Thymus (tissue), 11 donors: Measurements from ENCODE around the gene ANO9. TPM values are rescaled to one million over a fixed set of nuclear protein-coding genes. Genes with fewer than 3 reads are reported as not detected.
"Not testable (repeated sequence)": the region's sequence is repeated elsewhere in the genome, so short reads cannot be mapped to it uniquely, and the experiment has no call there.

Experiments
- DNase-seq, 9 donors: peaks; one replicate each; pipeline ENCODE4 v3.0.0-alpha.2; 2013; ENCODE audit warnings: low spot score in 9 of 9, low read depth in 6 of 9, missing footprints in 1 of 9
- H3K27ac ChIP-seq, 2 donors: one replicate each; pipeline ENCODE4 v1.5.1; 2013; ENCODE audit warnings: control low read depth in 1 of 2, low read depth in 1 of 2, low read length in 1 of 2, mild to moderate bottlenecking in 1 of 2, moderate library complexity in 1 of 2
- H3K27me3 ChIP-seq, 2 donors: one replicate each; pipeline ENCODE4 v1.5.1; 2013; ENCODE audit warnings: low read length in 1 of 2; ENCODE audit not compliant: control insufficient read depth in 2 of 2, insufficient read depth in 1 of 2
- H3K36me3 ChIP-seq, 2 donors: one replicate each; pipeline ENCODE4 v1.5.1; 2013; ENCODE audit warnings: low read length in 1 of 2, mild to moderate bottlenecking in 1 of 2, moderate library complexity in 1 of 2; ENCODE audit not compliant: control insufficient read depth in 2 of 2, insufficient read depth in 2 of 2
- H3K4me1 ChIP-seq, 2 donors: one replicate each; pipeline ENCODE4 v1.5.1; 2013; ENCODE audit warnings: low read length in 2 of 2; ENCODE audit not compliant: control insufficient read depth in 2 of 2, insufficient read depth in 2 of 2
- H3K4me3 ChIP-seq, 2 donors: one replicate each; pipeline ENCODE4 v1.5.1; 2013; ENCODE audit warnings: low read length in 2 of 2, control low read depth in 1 of 2, mild to moderate bottlenecking in 1 of 2
- H3K9me3 ChIP-seq, 2 donors: one replicate each; pipeline ENCODE4 v1.5.1; 2013; ENCODE audit warnings: low read length in 1 of 2, mild to moderate bottlenecking in 1 of 2; ENCODE audit not compliant: control insufficient read depth in 2 of 2, insufficient read depth in 1 of 2
- WGBS: extraction: QIAGEN DNeasy Blood & Tissue Kit; methylation state at CpG from one replicate; pipeline ENCODE4 v1.1.7; 2013; 5-methylcytosine and 5-hydroxymethylcytosine counted together
- polyA plus RNA-seq: library from polyadenylated mRNA; stranded (reverse); fragments of 200-250 nt; gene quantifications from one replicate; pipeline ENCODE4 v1.2.3, GENCODE V29; 2013
- total RNA-seq: library from RNA; stranded (reverse); fragments of 120-200 nt; gene quantifications from one replicate; pipeline ENCODE4 v1.2.4, GENCODE V29; 2013
- donor health status: healthy.

Gene ANO9
- total and polyA plus RNA-seq, 2 donors, result 26.3 to 114 TPM

DNA sequence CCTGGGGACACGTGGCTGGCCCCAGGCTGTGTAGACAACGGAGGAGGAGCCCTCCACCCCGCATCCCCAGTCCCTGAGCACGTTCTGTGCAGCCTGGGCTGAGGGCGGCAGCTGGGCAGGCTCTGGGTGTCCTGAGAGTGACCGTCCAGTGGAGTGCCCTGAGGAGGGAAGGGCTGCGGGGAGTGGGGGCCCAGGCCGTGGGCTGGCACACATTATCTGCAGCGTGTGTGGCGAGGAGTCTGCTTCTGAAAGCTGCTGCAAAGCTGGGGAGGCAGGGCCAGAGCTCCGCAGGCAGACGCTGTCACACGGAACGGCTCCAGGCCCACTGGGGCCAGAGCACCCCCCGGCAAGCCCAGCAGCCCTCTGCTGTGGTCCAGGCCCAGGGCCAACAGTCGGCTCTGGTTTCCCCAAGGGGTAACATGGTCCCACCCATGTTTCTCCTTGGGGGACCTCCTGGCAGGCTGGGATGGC is 835 bp upstream of the ANO9 start:
- H3K27ac ChIP-seq, result peak overlapping the region in 1 of 2 donors; percentile 41
- H3K4me1 ChIP-seq, result peaks cover 6 to 15% of the 10 kb centered on the region in 2 donors
- H3K36me3 ChIP-seq, result no peaks in the 10 kb centered on the region
- H3K27me3 ChIP-seq, result peaks cover 0 to 25% of the 10 kb centered on the region in 2 donors
- no peaks in the 10 kb centered on the region for H3K9me3 ChIP-seq
- no peak for DNase-seq
- 92% methylated on average over 16 of the region's 16 CpGs for WGBS
- H3K4me3 ChIP-seq, result no peak overlapping the region

DNA sequence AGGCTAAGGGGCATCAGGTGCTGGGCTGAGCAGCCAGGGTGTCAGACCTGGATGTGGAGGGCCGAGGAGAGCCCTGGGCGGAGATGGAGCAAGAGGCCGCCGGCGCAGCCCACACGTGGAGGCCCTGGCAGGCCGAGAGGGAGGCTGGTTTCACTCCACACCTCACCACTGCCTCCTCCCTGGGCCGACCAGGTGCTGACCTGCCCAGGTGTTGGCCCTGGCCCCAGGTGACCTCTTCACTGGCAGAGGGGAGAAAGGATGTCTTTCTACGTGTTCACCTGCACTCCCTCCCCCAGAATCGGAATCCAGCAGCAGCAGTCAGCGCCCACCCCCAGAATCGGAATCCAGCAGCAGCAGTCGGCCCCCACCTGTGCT is 781 bp downstream of the ANO9 start:
- no peaks in the 10 kb centered on the region for H3K36me3 ChIP-seq
- H3K4me3 ChIP-seq, result peak overlapping the region in 1 of 2 donors; percentile 37
- no peaks in the 10 kb centered on the region for H3K9me3 ChIP-seq
- whole genome bisulfite sequencing, result 87% methylated on average over 13 of the region's 13 CpGs
- peaks cover 6 to 12% of the 10 kb centered on the region in 2 donors for H3K4me1 ChIP-seq
- no peak for DNase-seq
- peaks cover 0 to 23% of the 10 kb centered on the region in 2 donors for H3K27me3 ChIP-seq
- no peak overlapping the region for H3K27ac ChIP-seq

DNA sequence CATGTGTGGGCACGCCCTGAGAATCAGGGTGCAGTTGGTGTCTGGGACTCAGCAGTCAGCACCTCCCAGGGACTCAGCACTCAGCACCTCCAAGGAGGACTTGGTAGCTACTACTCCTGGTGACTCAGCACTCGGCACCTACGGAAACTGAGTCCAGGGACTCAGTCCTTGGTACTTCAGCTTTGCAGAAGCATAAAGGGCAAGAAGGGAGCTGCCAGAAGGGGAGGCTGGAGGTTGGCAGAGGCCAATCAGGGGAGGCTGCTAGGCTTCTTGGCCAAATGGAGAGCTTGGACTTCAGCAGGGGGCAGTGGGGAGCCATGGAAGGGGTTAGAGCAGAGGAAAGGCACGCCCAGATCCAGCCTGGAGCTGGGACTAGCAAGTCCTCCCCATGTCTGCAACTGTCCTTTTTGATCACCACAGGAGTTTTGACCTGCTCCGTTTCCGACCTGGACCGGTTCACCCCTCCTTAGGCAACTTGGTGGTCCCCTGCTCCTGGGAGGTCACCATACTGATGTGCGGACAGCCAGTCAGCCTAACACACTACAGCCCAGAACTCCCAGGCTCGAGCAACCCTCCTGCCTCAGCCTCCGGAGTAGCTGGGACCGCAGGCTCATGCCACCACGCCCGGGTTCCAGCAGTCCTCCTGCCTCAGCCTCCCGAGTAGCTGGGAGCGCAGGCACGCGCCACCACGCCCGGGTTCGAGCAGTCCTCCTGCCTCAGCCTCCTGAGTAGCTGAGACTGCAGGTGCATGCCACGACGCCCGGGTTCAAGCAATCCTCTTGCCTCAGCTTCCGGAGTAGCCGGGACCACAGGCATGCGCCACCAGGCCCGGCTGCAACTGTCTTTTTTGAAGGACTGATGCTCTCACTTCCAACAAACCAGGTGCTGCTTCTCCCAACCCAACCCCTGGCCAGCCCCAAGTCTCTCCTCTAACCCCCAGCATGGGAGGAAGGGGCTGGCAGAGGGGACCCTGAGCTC is 1.5 kb downstream of the ANO9 start:
- DNase-seq, result no peak
- peak overlapping the region in 1 of 2 donors; percentile 37 for H3K4me3 ChIP-seq
- peaks cover 0 to 20% of the 10 kb centered on the region in 2 donors for H3K27me3 ChIP-seq
- 95% methylated on average over 27 of the region's 27 CpGs for WGBS
- H3K9me3 ChIP-seq, result no peaks in the 10 kb centered on the region
- peaks cover 6 to 12% of the 10 kb centered on the region in 2 donors for H3K4me1 ChIP-seq
- H3K27ac ChIP-seq, result no peak overlapping the region
- no peaks in the 10 kb centered on the region for H3K36me3 ChIP-seq

DNA sequence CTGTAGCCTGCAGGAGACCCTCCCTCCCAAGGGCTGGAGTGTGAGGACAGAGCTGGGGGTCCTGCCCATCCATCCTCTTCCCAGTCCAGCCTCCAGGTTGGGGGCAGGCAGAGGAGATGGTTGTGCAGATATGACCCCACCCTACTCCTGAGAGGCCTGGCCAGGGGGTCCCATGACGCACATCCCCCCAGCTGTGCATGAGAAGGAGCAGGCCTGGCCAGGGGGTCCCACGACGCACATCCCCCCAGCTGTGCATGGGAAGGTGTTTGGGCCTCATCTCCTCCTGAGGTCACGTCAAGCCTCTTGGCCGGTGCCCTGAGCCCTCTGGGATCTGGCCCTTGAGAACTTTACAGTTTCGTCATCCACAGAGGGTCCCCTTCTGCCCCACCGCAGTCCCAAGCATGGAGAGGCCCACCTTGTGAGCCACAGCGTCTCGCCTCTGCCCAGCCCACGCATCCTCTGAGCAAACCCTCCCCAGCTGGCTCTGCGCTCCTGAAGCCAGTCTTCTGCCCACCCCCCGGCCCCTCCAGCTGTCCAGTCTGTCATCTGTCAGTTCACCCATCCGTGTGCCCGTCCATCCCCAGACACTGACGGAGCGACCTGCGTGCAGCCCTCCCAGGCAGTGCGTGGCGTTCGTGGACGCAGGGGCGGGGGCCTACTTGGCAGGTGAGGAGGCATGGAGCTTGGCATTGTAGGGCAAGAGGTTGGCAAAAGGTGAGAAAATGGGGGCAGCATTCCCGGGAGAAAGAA is 2.3 kb downstream of the ANO9 start:
- Histone ChIP-seq H3K27me3 (peaks cover 0 to 19% of the 10 kb centered on the region in 2 donors), H3K9me3 (no peaks in the 10 kb centered on the region), H3K27ac (no peak overlapping the region), H3K4me1 (peaks cover 6 to 12% of the 10 kb centered on the region in 2 donors), H3K36me3 (no peaks in the 10 kb centered on the region), H3K4me3 (no peak overlapping the region)
- DNase-seq, result no peak
- 95% methylated on average over 23 of the region's 23 CpGs for WGBS

DNA sequence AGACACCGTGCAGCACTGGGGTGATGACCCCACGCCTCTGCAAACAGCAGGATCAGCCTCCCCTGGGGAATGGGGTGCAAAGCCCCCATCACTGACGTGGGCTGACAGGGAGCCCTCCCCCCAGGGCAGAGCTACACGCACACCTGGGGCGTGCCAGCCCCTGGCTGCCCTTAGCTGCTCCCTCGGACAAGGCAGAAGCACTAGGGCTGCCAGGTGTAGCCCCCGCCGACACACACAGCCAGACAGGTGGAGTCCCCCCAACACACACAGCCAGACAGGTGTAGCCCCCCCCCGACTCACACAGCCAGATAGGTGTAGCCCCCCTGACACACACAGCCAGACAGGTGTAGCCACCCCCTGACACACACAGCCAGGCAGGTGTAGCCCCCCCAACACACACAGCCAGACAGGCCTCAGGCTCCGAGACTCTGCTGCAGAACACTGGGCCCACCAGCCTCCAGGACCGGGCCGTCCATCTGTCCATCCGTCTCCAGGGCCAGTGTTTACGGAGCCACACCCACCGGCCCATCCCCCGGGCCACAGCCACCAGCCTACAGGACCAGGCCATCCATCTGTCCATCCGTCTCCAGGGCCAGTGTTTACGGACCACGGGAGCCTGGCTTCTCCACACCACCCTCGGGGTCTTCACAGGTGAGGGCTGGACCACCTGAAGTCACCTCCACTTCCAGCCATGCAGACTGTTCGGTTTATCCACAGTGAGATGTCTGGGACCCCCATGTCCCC is 3.5 kb downstream of the ANO9 start:
- Histone ChIP-seq H3K27me3 (peaks cover 0 to 16% of the 10 kb centered on the region in 2 donors), H3K9me3 (no peaks in the 10 kb centered on the region), H3K36me3 (no peaks in the 10 kb centered on the region), H3K4me3 (no peak overlapping the region), H3K4me1 (peaks cover 6 to 12% of the 10 kb centered on the region in 2 donors), H3K27ac (no peak overlapping the region)
- WGBS, result 95% methylated on average over 21 of the region's 21 CpGs
- no peak for DNase-seq

DNA sequence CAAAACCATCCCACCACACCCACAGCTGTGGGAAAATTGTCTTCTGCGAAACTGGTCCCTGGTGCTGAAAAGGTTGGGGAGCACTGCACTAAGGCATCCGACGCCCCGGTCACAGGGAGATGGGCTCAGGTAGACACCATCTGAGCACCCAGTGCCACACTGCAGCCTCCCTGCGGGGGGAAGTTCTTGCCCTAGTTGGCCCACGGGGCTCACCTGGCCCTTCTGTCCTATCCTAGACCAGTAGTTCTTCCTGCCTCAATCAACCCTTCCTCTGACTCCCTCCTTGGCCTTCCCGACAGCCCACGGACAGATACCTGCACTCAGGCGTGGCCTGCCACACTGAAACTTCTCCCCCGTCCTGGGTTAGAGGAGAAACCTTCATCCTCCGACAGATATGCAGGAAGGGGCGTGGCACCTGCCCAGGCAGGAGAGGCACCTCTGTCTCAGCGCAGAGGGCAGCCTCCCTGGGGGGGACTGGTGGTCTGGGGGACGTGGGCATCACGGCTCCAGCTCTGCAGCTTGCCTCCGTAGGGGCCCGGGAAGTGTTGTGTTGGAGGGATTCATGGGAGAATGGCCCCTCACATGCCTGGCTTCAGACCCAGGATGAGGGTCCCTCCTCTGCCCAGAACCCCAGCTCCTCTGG is 4.5 kb downstream of the ANO9 start:
- WGBS, result 87% methylated on average over 17 of the region's 17 CpGs
- H3K9me3 ChIP-seq, result peaks cover 0 to 1% of the 10 kb centered on the region in 2 donors
- H3K4me3 ChIP-seq, result no peak overlapping the region
- H3K27me3 ChIP-seq, result peaks cover 0 to 11% of the 10 kb centered on the region in 2 donors
- no peak overlapping the region for H3K27ac ChIP-seq
- no peaks in the 10 kb centered on the region for H3K36me3 ChIP-seq
- no peak for DNase-seq
- H3K4me1 ChIP-seq, result peaks cover 6 to 10% of the 10 kb centered on the region in 2 donors

DNA sequence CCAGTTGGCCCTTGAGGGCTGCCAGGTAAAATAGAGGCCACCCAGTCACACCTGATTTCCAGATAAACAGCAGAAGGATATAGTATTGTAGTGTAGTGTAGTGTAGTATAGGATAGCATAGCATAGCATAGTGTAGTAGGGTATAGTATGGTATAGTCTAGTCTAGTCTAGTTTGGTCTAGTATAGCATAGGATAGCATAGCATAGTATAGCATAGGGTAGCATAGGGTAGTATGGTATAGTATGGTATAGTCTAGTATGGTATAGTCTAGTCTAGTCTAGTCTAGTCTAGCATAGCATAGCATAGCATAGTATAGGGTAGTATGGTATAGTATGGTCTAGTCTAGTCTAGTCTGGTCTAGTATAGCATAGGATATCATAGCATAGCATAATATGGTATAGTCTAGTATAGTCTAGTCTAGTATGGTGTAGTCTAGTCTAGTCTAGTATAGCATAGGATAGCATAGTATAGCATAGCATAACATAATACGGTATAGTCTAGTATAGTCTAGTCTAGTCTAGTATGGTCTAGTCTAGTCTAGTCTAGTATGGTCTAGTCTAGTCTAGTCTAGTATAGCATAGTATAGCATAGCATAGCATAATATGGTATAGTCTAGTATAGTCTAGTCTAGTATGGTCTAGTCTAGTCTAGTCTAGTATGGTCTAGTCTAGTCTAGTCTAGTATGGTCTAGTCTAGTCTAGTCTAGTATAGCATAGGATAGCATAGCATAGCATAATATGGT is 6.6 kb downstream of the ANO9 start:
- DNase-seq, H3K4me3 ChIP-seq, H3K27me3 ChIP-seq, H3K36me3 ChIP-seq, H3K4me1 ChIP-seq, H3K27ac ChIP-seq: not testable (repeated sequence)
- 100% methylated on average over 1 of the region's 1 CpG for WGBS
- H3K9me3 ChIP-seq, result peaks cover 0 to 10% of the 10 kb centered on the region in 2 donors

DNA sequence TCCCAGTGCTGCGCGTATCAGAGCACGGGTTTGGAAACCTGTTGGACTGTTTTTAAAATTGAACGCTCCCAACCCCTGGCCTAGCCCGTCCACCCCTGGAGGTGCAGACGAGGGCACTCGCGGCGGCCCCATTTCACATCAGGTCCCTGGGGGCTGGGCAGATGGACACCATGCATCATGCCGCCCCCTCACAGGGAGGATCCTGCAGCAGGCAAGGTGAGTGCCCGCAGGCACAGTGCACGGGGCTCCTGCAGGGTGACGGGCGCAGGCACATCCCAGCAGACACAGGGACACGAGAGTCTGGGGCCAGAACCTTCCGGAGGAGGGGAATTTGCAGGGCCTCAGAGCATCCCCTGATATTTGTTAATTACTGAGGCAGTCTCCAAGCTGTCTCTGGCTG is 7.3 kb downstream of the ANO9 start:
- WGBS, result 97% methylated on average over 16 of the region's 16 CpGs
- H3K27ac ChIP-seq, result no peak overlapping the region
- no peaks in the 10 kb centered on the region for H3K36me3 ChIP-seq
- H3K9me3 ChIP-seq, result peaks cover 0 to 10% of the 10 kb centered on the region in 2 donors
- no peaks in the 10 kb centered on the region for H3K4me1 ChIP-seq
- DNase-seq, result no peak
- H3K27me3 ChIP-seq, result no peaks in the 10 kb centered on the region
- no peak overlapping the region for H3K4me3 ChIP-seq
